Ectodermal cell (in vitro differentiated cells): Measurements from ENCODE around the gene KLK2. TPM values are rescaled to one million over a fixed set of nuclear protein-coding genes. Genes with fewer than 3 reads are reported as not detected.

ENCODE experiments used
- H3K27ac ChIP-seq: 2 replicates; pipeline ENCODE4 v1.7.0; 2013; ENCODE audit warnings: mild to moderate bottlenecking, low read depth, low read length; ENCODE audit not compliant: insufficient read depth, poor library complexity, severe bottlenecking
- H3K27me3 ChIP-seq: 2 replicates; pipeline ENCODE4 v1.7.0; 2013; ENCODE audit warnings: mild to moderate bottlenecking, low read length; ENCODE audit not compliant: insufficient read depth, control insufficient read depth, poor library complexity, severe bottlenecking
- H3K36me3 ChIP-seq: one replicate; pipeline ENCODE4 v1.7.0; 2013; ENCODE audit warnings: low read length; ENCODE audit not compliant: control insufficient read depth, insufficient read depth
- H3K4me1 ChIP-seq: one replicate; pipeline ENCODE4 v1.7.0; 2013; ENCODE audit warnings: low read length; ENCODE audit not compliant: control insufficient read depth, insufficient read depth
- H3K4me3 ChIP-seq: 2 replicates; pipeline ENCODE4 v1.7.0; 2013; ENCODE audit warnings: low read depth, low read length, control low read depth; ENCODE audit not compliant: insufficient read depth
- H3K9me3 ChIP-seq: 2 replicates; pipeline ENCODE4 v1.7.0; 2013; ENCODE audit warnings: mild to moderate bottlenecking, low read length, moderate library complexity; ENCODE audit not compliant: control insufficient read depth
- WGBS, 2 experiments: methylation state at CpG; one replicate each; pipeline ENCODE4 v1.1.7; 2013; ENCODE audit warnings: missing lambda C conversion rate in 2 of 2; 5-methylcytosine and 5-hydroxymethylcytosine counted together
- polyA plus RNA-seq, 4 experiments: library from polyadenylated mRNA; stranded (reverse); fragments of 50-300 nt; gene quantifications; one replicate each; pipeline ENCODE4 v1.2.3, GENCODE V29; 2013

Gene KLK2
- not detected for polyA plus RNA-seq (2013, experiment 1 of 4)
- polyA plus RNA-seq (2013, experiment 2 of 4), result not detected
- not detected for polyA plus RNA-seq (2013, experiment 3 of 4)
- polyA plus RNA-seq (2013, experiment 4 of 4), result not detected

- H3K27ac ChIP-seq, result no peak within 1 kb of the TSS
Observed at GRCh38 chr19:50873056-50873455, at the start of gene KLK2. TSS of gene KLK2 (plus strand) at chr19:50873439. CDS start at chr19:50873474, 35 bp downstream.

GRCh38 chr19:50826492-50827240 lies 46.6 kb upstream of the KLK2 start:
- WGBS, 2 experiments, result 90% methylated on average over 43 of the region's 43 CpGs
- no peaks in the 10 kb centered on the region for H3K9me3 ChIP-seq
- H3K36me3 ChIP-seq, result no peaks in the 10 kb centered on the region
- H3K4me1 ChIP-seq, result no peaks in the 10 kb centered on the region
- H3K27ac ChIP-seq, result no peak overlapping the region
- H3K4me3 ChIP-seq, result no peak overlapping the region
- peaks cover 19% of the 10 kb centered on the region for H3K27me3 ChIP-seq

More at GRCh38 chr19:50873056-50873455, at the start of gene KLK2:
- no peaks in the 10 kb centered on the region for H3K9me3 ChIP-seq
- H3K4me1 ChIP-seq, result no peaks in the 10 kb centered on the region
- no peak within 1 kb of the TSS for H3K4me3 ChIP-seq
- H3K27me3 ChIP-seq, result peaks cover 8% of the 10 kb centered on the region
- WGBS, 2 experiments, result 76 to 82% methylated on average over 3 of the region's 3 CpGs
- H3K36me3 ChIP-seq, result no peaks in the 10 kb centered on the region

- Histone ChIP-seq H3K27me3 (peaks cover 11% of the 10 kb centered on the region), H3K27ac (no peak overlapping the region), H3K9me3 (no peaks in the 10 kb centered on the region), H3K4me3 (no peak overlapping the region), H3K36me3 (no peaks in the 10 kb centered on the region), H3K4me1 (no peaks in the 10 kb centered on the region)
- WGBS, 2 experiments, result 84 to 87% methylated on average over 13 to 14 of the region's 14 CpGs
Observed at GRCh38 chr19:50827476-50827875, 45.8 kb upstream of the KLK2 start.

GRCh38 chr19:50829801-50830200 lies 43.4 kb upstream of the KLK2 start:
- H3K9me3 ChIP-seq, result no peaks in the 10 kb centered on the region
- WGBS, 2 experiments, result 72 to 81% methylated on average over 5 of the region's 5 CpGs
- no peak overlapping the region for H3K27ac ChIP-seq
- H3K27me3 ChIP-seq, result peaks cover 9% of the 10 kb centered on the region
- H3K4me3 ChIP-seq, result no peak overlapping the region
- no peaks in the 10 kb centered on the region for H3K36me3 ChIP-seq
- no peaks in the 10 kb centered on the region for H3K4me1 ChIP-seq

- 72 to 74% methylated on average over 17 of the region's 17 CpGs for WGBS, 2 experiments
- no peaks in the 10 kb centered on the region for H3K9me3 ChIP-seq
- H3K4me3 ChIP-seq, result no peak overlapping the region
- no peak overlapping the region for H3K27ac ChIP-seq
- no peaks in the 10 kb centered on the region for H3K4me1 ChIP-seq
- H3K27me3 ChIP-seq, result peaks cover 16% of the 10 kb centered on the region
- H3K36me3 ChIP-seq, result no peaks in the 10 kb centered on the region
Observed at GRCh38 chr19:50830266-50831025, 42.8 kb upstream of the KLK2 start.

GRCh38 chr19:50831026-50831396 lies 42.2 kb upstream of the KLK2 start:
- H3K27me3 ChIP-seq, result peaks cover 21% of the 10 kb centered on the region
- no peaks in the 10 kb centered on the region for H3K36me3 ChIP-seq
- no peak overlapping the region for H3K27ac ChIP-seq
- no peak overlapping the region for H3K4me3 ChIP-seq
- 78 to 80% methylated on average over 7 of the region's 7 CpGs for WGBS, 2 experiments
- no peaks in the 10 kb centered on the region for H3K9me3 ChIP-seq
- H3K4me1 ChIP-seq, result no peaks in the 10 kb centered on the region

- H3K4me3 ChIP-seq, result no peak overlapping the region
- H3K36me3 ChIP-seq, result no peaks in the 10 kb centered on the region
- H3K27me3 ChIP-seq, result peaks cover 35% of the 10 kb centered on the region
- no peaks in the 10 kb centered on the region for H3K4me1 ChIP-seq
- no peak overlapping the region for H3K27ac ChIP-seq
- no peaks in the 10 kb centered on the region for H3K9me3 ChIP-seq
- WGBS, 2 experiments, result 89 to 90% methylated on average over 8 of the region's 8 CpGs
Observed at GRCh38 chr19:50832666-50833065, 40.6 kb upstream of the KLK2 start.

GRCh38 chr19:50833117-50833801 lies 40.0 kb upstream of the KLK2 start, which contains the start of gene KLK15:
TSS of gene KLK15 (minus strand) at chr19:50833574. CDS start at chr19:50831492, 2,082 bp downstream.
- no peaks in the 10 kb centered on the region for H3K9me3 ChIP-seq
- H3K27me3 ChIP-seq, result peaks cover 35% of the 10 kb centered on the region
- H3K27ac ChIP-seq, result no peak within 1 kb of the TSS
- H3K4me3 ChIP-seq, result no peak within 1 kb of the TSS
- 81 to 83% methylated on average over 8 of the region's 8 CpGs for WGBS, 2 experiments
- no peaks in the 10 kb centered on the region for H3K4me1 ChIP-seq
- H3K36me3 ChIP-seq, result no peaks in the 10 kb centered on the region

GRCh38 chr19:50833802-50834167 lies 39.5 kb upstream of the KLK2 start:
- 90% methylated on average over 6 of the region's 6 CpGs for WGBS, 2 experiments
- Histone ChIP-seq H3K4me3 (no peak overlapping the region), H3K9me3 (no peaks in the 10 kb centered on the region), H3K27ac (no peak overlapping the region), H3K4me1 (no peaks in the 10 kb centered on the region), H3K27me3 (peaks cover 35% of the 10 kb centered on the region), H3K36me3 (no peaks in the 10 kb centered on the region)
